Liver (tissue), 9 donors: ENCODE results near the gene IRF3. TPM values are rescaled to one million over a fixed set of nuclear protein-coding genes. Genes with fewer than 3 reads are reported as not detected.

Experiments used
- DNase-seq: peaks from one replicate; pipeline ENCODE4 v3.0.0-alpha.2; 2017; ENCODE audit warnings: low spot score
- H3K27ac ChIP-seq, 2 donors: one replicate each; pipeline ENCODE4 v1.7.0; 2013; ENCODE audit warnings: inconsistent platforms in 2 of 2, low read length in 2 of 2, control low read depth in 1 of 2, low read depth in 1 of 2, mild to moderate bottlenecking in 1 of 2
- H3K27me3 ChIP-seq, 4 donors: one replicate each; pipeline versions ENCODE4 v1.6.1 to v1.7.0; 2013; ENCODE audit warnings: low read length in 3 of 4, inconsistent platforms in 1 of 4, mild to moderate bottlenecking in 1 of 4, moderate library complexity in 1 of 4; ENCODE audit not compliant: control insufficient read depth in 4 of 4, insufficient read depth in 4 of 4
- H3K36me3 ChIP-seq, 4 donors: one replicate each; pipeline versions ENCODE4 v1.6.1 to v1.7.0; 2013; ENCODE audit warnings: low read length in 3 of 4, mild to moderate bottlenecking in 3 of 4, low read depth in 1 of 4, moderate library complexity in 1 of 4; ENCODE audit not compliant: control insufficient read depth in 4 of 4, insufficient read depth in 3 of 4
- H3K4me1 ChIP-seq, 4 donors: one replicate each; pipeline versions ENCODE4 v1.6.1 to v1.7.0; 2013; ENCODE audit warnings: low read length in 3 of 4, mild to moderate bottlenecking in 3 of 4, moderate library complexity in 1 of 4; ENCODE audit not compliant: control insufficient read depth in 4 of 4, insufficient read depth in 4 of 4
- H3K4me3 ChIP-seq, 3 donors: one replicate each; pipeline versions ENCODE4 v1.6.1 to v1.7.0; 2013; ENCODE audit warnings: low read length in 3 of 3, control low read depth in 1 of 3, low read depth in 1 of 3, mild to moderate bottlenecking in 1 of 3
- H3K9ac ChIP-seq, 2 donors: one replicate each; pipeline ENCODE4 v1.7.0; 2013; ENCODE audit warnings: low read length in 2 of 2, mild to moderate bottlenecking in 2 of 2, moderate library complexity in 2 of 2, control low read depth in 1 of 2, low read depth in 1 of 2
- H3K9me3 ChIP-seq, 4 donors: one replicate each; pipeline versions ENCODE4 v1.6.1 to v1.7.0; 2013; ENCODE audit warnings: low read length in 3 of 4; ENCODE audit not compliant: control insufficient read depth in 4 of 4
- ATF3 ChIP-seq: IDR thresholded peaks from 2 replicates; pipeline ENCODE4 v1.6.1; 2016; ENCODE audit warnings: antibody characterized with exemption
- EGR1 ChIP-seq, 2 donors: IDR thresholded peaks; 2 replicates each; pipeline ENCODE4 v1.6.1; 2016 to 2018; ENCODE audit warnings: antibody characterized with exemption in 2 of 2, low read depth in 2 of 2
- FOXA2 ChIP-seq: IDR thresholded peaks from 2 replicates; pipeline ENCODE4 v1.6.1; 2016; ENCODE audit warnings: antibody characterized with exemption
- GABPA ChIP-seq, 2 donors: IDR thresholded peaks in 1 of 2; conservative IDR thresholded peaks in 1 of 2; 2 replicates each; pipeline ENCODE4 v1.6.1; 2016; ENCODE audit warnings: antibody characterized with exemption in 2 of 2, mild to moderate bottlenecking in 1 of 2, moderate library complexity in 1 of 2
- HNF4A ChIP-seq, 2 donors: conservative IDR thresholded peaks; 2 replicates each; pipeline ENCODE4 v1.6.1; 2016; ENCODE audit warnings: antibody characterized with exemption in 2 of 2, mild to moderate bottlenecking in 2 of 2
- HNF4G ChIP-seq: IDR thresholded peaks from 2 replicates; pipeline ENCODE4 v1.6.1; 2016; ENCODE audit warnings: antibody characterized with exemption
- JUND ChIP-seq, 2 donors: IDR thresholded peaks; 2 replicates each; pipeline ENCODE4 v1.6.1; 2016; ENCODE audit warnings: antibody characterized with exemption in 2 of 2
- MAX ChIP-seq: IDR thresholded peaks from 2 replicates; pipeline ENCODE4 v1.6.1; 2016; ENCODE audit warnings: antibody characterized with exemption
- SP1 ChIP-seq: IDR thresholded peaks from 2 replicates; pipeline ENCODE4 v1.6.1; 2018; ENCODE audit warnings: antibody characterized with exemption, mild to moderate bottlenecking
- YY1 ChIP-seq: IDR thresholded peaks from 2 replicates; pipeline ENCODE4 v1.6.1; 2016; ENCODE audit warnings: antibody characterized with exemption, mild to moderate bottlenecking
- ZBTB33 ChIP-seq: IDR thresholded peaks from 2 replicates; pipeline ENCODE4 v1.6.1; 2016; ENCODE audit warnings: antibody characterized with exemption
- WGBS: extraction: QIAGEN DNeasy Blood & Tissue Kit; methylation state at CpG from one replicate; pipeline ENCODE4 v1.1.7; 2013; 5-methylcytosine and 5-hydroxymethylcytosine counted together
- polyA plus RNA-seq, 2 donors: library from polyadenylated mRNA; stranded (reverse) in 1 of 2; unstranded in 1 of 2; fragments of 200-250 nt in 1 of 2; fragments of >200 nt in 1 of 2; fragmentation: Nextera tagmentation in 1 of 2; extraction: Ambion mirVana in 1 of 2; gene quantifications; one replicate each; pipeline versions ENCODE4 v1.2.1 to v1.2.3, GENCODE V29; 2013 to 2015
- total RNA-seq, 2 donors: library from RNA; depleted of rRNA; stranded (reverse); fragments of >200 nt; gene quantifications; one replicate each; pipeline ENCODE4 v1.2.3, GENCODE V29; 2014
- TF ChIP-seq, protein P1 (sequence below): IDR thresholded peaks from 2 replicates; pipeline ENCODE4 v1.6.1; 2016; ENCODE audit warnings: antibody characterized with exemption, mild to moderate bottlenecking
- donor health status: healthy.
- donor health status: healthy.
- donor health status: healthy.
- donor health status: healthy.
- donor health status: healthy.

The IRF3 gene
- total and polyA plus RNA-seq, 4 donors, result 18.2 to 33.6 (median 28.1) TPM

DNA sequence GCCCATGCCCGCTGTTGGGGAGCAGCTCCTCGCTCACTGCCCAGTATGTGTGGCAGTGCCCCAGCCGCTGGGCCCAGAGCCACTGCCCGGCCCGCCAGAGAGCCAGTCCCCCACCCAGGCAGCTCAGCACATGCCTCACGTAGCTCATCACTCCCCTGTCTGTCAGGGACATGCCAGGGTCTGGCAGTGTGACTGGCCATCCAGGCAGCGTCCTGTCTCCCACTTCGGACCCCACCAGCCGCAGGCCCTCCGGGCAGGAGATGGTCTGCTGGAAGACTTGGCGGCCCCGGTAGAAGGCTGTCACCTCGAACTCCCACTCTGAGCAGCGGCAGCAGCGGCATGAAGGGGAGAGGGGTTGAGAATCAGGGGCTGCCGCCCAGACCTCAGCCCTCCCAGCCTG lies 3.6 kb downstream of the IRF3 start:
- TF ChIP-seq JUND (IDR thresholded peaks at IDR 0.05) (no peak), HNF4G (no peak), GABPA (IDR thresholded peaks at IDR 0.05 in 1 of 2, conservative IDR thresholded peaks at IDR 0.05 in 1 of 2) (no peak), EGR1 (IDR thresholded peaks at IDR 0.05; ENCODE audit: low read depth in 2 of 2) (no peak), SP1 (no peak), HNF4A (conservative IDR thresholded peaks at IDR 0.05) (no peak), ZBTB33 (no peak), YY1 (no peak), ATF3 (no peak), MAX (no peak), FOXA2 (no peak)
- TF ChIP-seq, protein P1, sequence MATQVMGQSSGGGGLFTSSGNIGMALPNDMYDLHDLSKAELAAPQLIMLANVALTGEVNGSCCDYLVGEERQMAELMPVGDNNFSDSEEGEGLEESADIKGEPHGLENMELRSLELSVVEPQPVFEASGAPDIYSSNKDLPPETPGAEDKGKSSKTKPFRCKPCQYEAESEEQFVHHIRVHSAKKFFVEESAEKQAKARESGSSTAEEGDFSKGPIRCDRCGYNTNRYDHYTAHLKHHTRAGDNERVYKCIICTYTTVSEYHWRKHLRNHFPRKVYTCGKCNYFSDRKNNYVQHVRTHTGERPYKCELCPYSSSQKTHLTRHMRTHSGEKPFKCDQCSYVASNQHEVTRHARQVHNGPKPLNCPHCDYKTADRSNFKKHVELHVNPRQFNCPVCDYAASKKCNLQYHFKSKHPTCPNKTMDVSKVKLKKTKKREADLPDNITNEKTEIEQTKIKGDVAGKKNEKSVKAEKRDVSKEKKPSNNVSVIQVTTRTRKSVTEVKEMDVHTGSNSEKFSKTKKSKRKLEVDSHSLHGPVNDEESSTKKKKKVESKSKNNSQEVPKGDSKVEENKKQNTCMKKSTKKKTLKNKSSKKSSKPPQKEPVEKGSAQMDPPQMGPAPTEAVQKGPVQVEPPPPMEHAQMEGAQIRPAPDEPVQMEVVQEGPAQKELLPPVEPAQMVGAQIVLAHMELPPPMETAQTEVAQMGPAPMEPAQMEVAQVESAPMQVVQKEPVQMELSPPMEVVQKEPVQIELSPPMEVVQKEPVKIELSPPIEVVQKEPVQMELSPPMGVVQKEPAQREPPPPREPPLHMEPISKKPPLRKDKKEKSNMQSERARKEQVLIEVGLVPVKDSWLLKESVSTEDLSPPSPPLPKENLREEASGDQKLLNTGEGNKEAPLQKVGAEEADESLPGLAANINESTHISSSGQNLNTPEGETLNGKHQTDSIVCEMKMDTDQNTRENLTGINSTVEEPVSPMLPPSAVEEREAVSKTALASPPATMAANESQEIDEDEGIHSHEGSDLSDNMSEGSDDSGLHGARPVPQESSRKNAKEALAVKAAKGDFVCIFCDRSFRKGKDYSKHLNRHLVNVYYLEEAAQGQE, result no peak
- no peak overlapping the region for H3K9ac ChIP-seq
- peaks cover 16 to 48% (median 18%) of the 10 kb centered on the region in 4 donors for H3K36me3 ChIP-seq
- no peak overlapping the region for H3K4me3 ChIP-seq
- no peak overlapping the region for H3K27ac ChIP-seq
- no peaks in the 10 kb centered on the region for H3K9me3 ChIP-seq
- H3K27me3 ChIP-seq, result no peaks in the 10 kb centered on the region
- H3K4me1 ChIP-seq, result peaks cover 7 to 35% (median 27%) of the 10 kb centered on the region in 4 donors
- 96% methylated on average over 16 of the region's 16 CpGs for WGBS
- no peak for DNase-seq

GRCh38 chr19:49660338-49660961 lies 5.2 kb downstream of the IRF3 start:
- Histone ChIP-seq H3K9ac (no peak overlapping the region), H3K36me3 (peaks cover 18 to 64% (median 24%) of the 10 kb centered on the region in 4 donors), H3K27me3 (no peaks in the 10 kb centered on the region), H3K4me3 (no peak overlapping the region), H3K9me3 (no peaks in the 10 kb centered on the region), H3K27ac (no peak overlapping the region), H3K4me1 (peaks cover 2 to 24% (median 19%) of the 10 kb centered on the region in 4 donors)
- no peak for TF ChIP-seq ATF3
- DNase-seq, result no peak
- 94% methylated on average over 15 of the region's 15 CpGs for WGBS
